HPDE6-E6E7 (cell line): ENCODE results near the gene TRA2B.
A peak's percentile ranks its signal among the peaks of the same experiment; 100 is the strongest.

Experiments
- DNase-seq: peaks from one replicate; pipeline ENCODE4 v3.0.0; 2011; ENCODE audit warnings: missing footprints; ENCODE audit errors: extremely low spot score

Gene TRA2B

GRCh38 chr3:185937689-185938374 lies at the start of gene TRA2B:
Gene TRA2B (minus strand): TSS chr3:185938014. CDS start chr3:185937860, 154 bp downstream.
- DNase-seq, result peak; percentile 89

GRCh38 chr3:185986198-185986777 lies 48.5 kb upstream of the TRA2B start:
- DNase-seq, result no peak

- DNase-seq, result no peak
Observed at GRCh38 chr3:185984203-185984602, 46.4 kb upstream of the TRA2B start.

GRCh38 chr3:185983495-185984141 lies 45.8 kb upstream of the TRA2B start:
- DNase-seq, result peak; percentile 72

- DNase-seq, result no peak
Observed at GRCh38 chr3:185982632-185983031, 44.8 kb upstream of the TRA2B start.

- DNase-seq, result no peak
Observed at GRCh38 chr3:185981621-185982020, 43.8 kb upstream of the TRA2B start.

- DNase-seq, result no peak
Observed at GRCh38 chr3:185979721-185980121, 41.9 kb upstream of the TRA2B start.

- DNase-seq, result no peak
Observed at GRCh38 chr3:185978516-185978915, 40.7 kb upstream of the TRA2B start.

- DNase-seq, result no peak
Observed at GRCh38 chr3:185977679-185978040, 39.8 kb upstream of the TRA2B start.

- peak; percentile 69 for DNase-seq
Observed at GRCh38 chr3:185976977-185977678, 39.3 kb upstream of the TRA2B start.

- no peak for DNase-seq
Observed at GRCh38 chr3:185976100-185976499, 38.3 kb upstream of the TRA2B start.

GRCh38 chr3:185971579-185971978 lies 33.8 kb upstream of the TRA2B start:
- no peak for DNase-seq

GRCh38 chr3:185968168-185968567 lies 30.4 kb upstream of the TRA2B start:
- no peak for DNase-seq

- DNase-seq, result no peak
Observed at GRCh38 chr3:185966655-185967054, 28.8 kb upstream of the TRA2B start.

GRCh38 chr3:185965496-185965895 lies 27.7 kb upstream of the TRA2B start:
- no peak for DNase-seq

GRCh38 chr3:185961675-185962232 lies 23.9 kb upstream of the TRA2B start:
- DNase-seq, result no peak

- DNase-seq, result no peak
Observed at GRCh38 chr3:185960522-185961288, 22.9 kb upstream of the TRA2B start.

GRCh38 chr3:185959609-185960521 lies 22.1 kb upstream of the TRA2B start:
- DNase-seq, result peak; percentile 46

GRCh38 chr3:185958626-185959025 lies 20.8 kb upstream of the TRA2B start:
- no peak for DNase-seq

- DNase-seq, result no peak
Observed at GRCh38 chr3:185956244-185956643, 18.4 kb upstream of the TRA2B start.
